H9 (cell line): ENCODE measurements around the gene CACTIN. TPM values are rescaled to one million over a fixed set of nuclear protein-coding genes. Genes with fewer than 3 reads are reported as not detected.

Experiments
- DNase-seq: peaks from one replicate; pipeline ENCODE4 v3.0.0-alpha.2; 2017
- H2AFZ ChIP-seq: one replicate; pipeline ENCODE4 v1.6.1; 2013; ENCODE audit warnings: mild to moderate bottlenecking, low read length, control low read depth, moderate library complexity
- H2AK5ac ChIP-seq: 2 replicates; pipeline ENCODE4 v1.6.1; 2013; ENCODE audit warnings: low read length, control low read depth, mixed read lengths; ENCODE audit not compliant: insufficient read length
- H2BK120ac ChIP-seq: one replicate; pipeline ENCODE4 v1.6.1; 2013; ENCODE audit warnings: low read depth, mild to moderate bottlenecking, low read length, control low read depth, inconsistent platforms; ENCODE audit not compliant: poor library complexity, severe bottlenecking
- H2BK12ac ChIP-seq: 2 replicates; pipeline ENCODE4 v1.6.1; 2013; ENCODE audit warnings: low read length, control low read depth, mixed read lengths, low read depth; ENCODE audit not compliant: insufficient read length
- H2BK15ac ChIP-seq: 2 replicates; pipeline ENCODE4 v1.6.1; 2013; ENCODE audit warnings: low read depth, low read length, control low read depth
- H2BK20ac ChIP-seq: one replicate; pipeline ENCODE4 v1.6.1; 2013; ENCODE audit warnings: low read depth, mild to moderate bottlenecking, low read length, control low read depth, inconsistent platforms; ENCODE audit not compliant: poor library complexity, severe bottlenecking
- H2BK5ac ChIP-seq: 2 replicates; pipeline ENCODE4 v1.6.1; 2013; ENCODE audit warnings: low read length, control low read depth, mixed read lengths; ENCODE audit not compliant: insufficient read length
- H3K14ac ChIP-seq: 2 replicates; pipeline ENCODE4 v1.6.1; 2013; ENCODE audit warnings: low read length, control low read depth; ENCODE audit not compliant: insufficient read depth
- H3K18ac ChIP-seq: 2 replicates; pipeline ENCODE4 v1.6.1; 2013; ENCODE audit warnings: low read depth, mild to moderate bottlenecking, mixed read lengths, low read length, control low read depth; ENCODE audit not compliant: insufficient read length
- H3K23ac ChIP-seq: 2 replicates; pipeline ENCODE4 v1.6.1; 2013; ENCODE audit warnings: low read length, control low read depth, mixed read lengths, low read depth; ENCODE audit not compliant: insufficient read length
- H3K23me2 ChIP-seq: 2 replicates; pipeline ENCODE4 v1.6.1; 2013; ENCODE audit warnings: low read depth, mild to moderate bottlenecking, mixed read lengths, low read length, control low read depth; ENCODE audit not compliant: insufficient read length, poor library complexity, severe bottlenecking
- H3K27ac ChIP-seq: 2 replicates; pipeline ENCODE4 v1.5.1; 2013; ENCODE audit warnings: low read length, control low read depth, mixed read lengths, low read depth; ENCODE audit not compliant: insufficient read length
- H3K27me3 ChIP-seq: 2 replicates; pipeline ENCODE4 v1.6.1; 2013; ENCODE audit warnings: low read length, control low read depth, inconsistent platforms; ENCODE audit not compliant: insufficient read depth
- H3K4ac ChIP-seq: 2 replicates; pipeline ENCODE4 v1.6.1; 2013; ENCODE audit warnings: low read depth, mild to moderate bottlenecking, control low read depth, inconsistent platforms, low read length, moderate library complexity
- H3K4me1 ChIP-seq: 2 replicates; pipeline ENCODE4 v1.6.1; 2013; ENCODE audit warnings: low read length, control low read depth, inconsistent platforms; ENCODE audit not compliant: insufficient read depth
- H3K4me2 ChIP-seq: 2 replicates; pipeline ENCODE4 v1.6.1; 2013; ENCODE audit warnings: low read length, control low read depth, mixed read lengths; ENCODE audit not compliant: insufficient read length, insufficient read depth
- H3K56ac ChIP-seq: 2 replicates; pipeline ENCODE4 v1.6.1; 2013; ENCODE audit warnings: low read depth, mild to moderate bottlenecking, mixed read lengths, low read length, control low read depth; ENCODE audit not compliant: insufficient read length
- H3K79me1 ChIP-seq: 2 replicates; pipeline ENCODE4 v1.6.1; 2013; ENCODE audit warnings: low read depth, mild to moderate bottlenecking, moderate library complexity, low read length, control low read depth, inconsistent platforms; ENCODE audit not compliant: insufficient read depth, poor library complexity, severe bottlenecking
- H3K79me2 ChIP-seq: 2 replicates; pipeline ENCODE4 v1.6.1; 2013; ENCODE audit warnings: low read length, control low read depth, inconsistent platforms; ENCODE audit not compliant: insufficient read depth
- H3K9ac ChIP-seq: 2 replicates; pipeline ENCODE4 v1.6.1; 2013; ENCODE audit warnings: low read length, control low read depth, mixed read lengths; ENCODE audit not compliant: insufficient read length; ENCODE audit errors: extremely low read depth
- H3K9me3 ChIP-seq: one replicate; pipeline ENCODE4 v1.6.1; 2013; ENCODE audit warnings: low read depth, low read length, inconsistent platforms; ENCODE audit not compliant: control insufficient read depth
- H3T11ph ChIP-seq: one replicate; pipeline ENCODE4 v1.6.1; 2013; ENCODE audit warnings: mild to moderate bottlenecking, low read length, control low read depth, inconsistent platforms
- H4K20me1 ChIP-seq: one replicate; pipeline ENCODE4 v1.6.1; 2013; ENCODE audit not compliant: control insufficient read depth, insufficient read length, insufficient read depth
- H4K5ac ChIP-seq: 2 replicates; pipeline ENCODE4 v1.6.1; 2013; ENCODE audit warnings: low read depth, mild to moderate bottlenecking, mixed read lengths, low read length, control low read depth; ENCODE audit not compliant: insufficient read length
- H4K8ac ChIP-seq: replicated peaks from 2 replicates; pipeline ENCODE4 v1.6.1; 2013; ENCODE audit warnings: low read length, control low read depth, mixed read lengths, low read depth; ENCODE audit not compliant: insufficient read length
- H4K91ac ChIP-seq: 2 replicates; pipeline ENCODE4 v1.6.1; 2013; ENCODE audit warnings: low read depth, mild to moderate bottlenecking, moderate library complexity, mixed read lengths, low read length, control low read depth; ENCODE audit not compliant: insufficient read length
- H3K27ac Mint-ChIP-seq, 3 experiments: 2 replicates in 2 of 3; 3 replicates in 1 of 3; pipeline ENCODE4 v1.8.0; 2020 to 2021; ENCODE audit warnings: mixed read lengths in 3 of 3, mild to moderate bottlenecking in 1 of 3, moderate library complexity in 1 of 3
- H3K27me3 Mint-ChIP-seq: 2 replicates; pipeline ENCODE4 v1.8.0; 2021; ENCODE audit warnings: low read depth, mild to moderate bottlenecking, moderate library complexity, mixed read lengths
- H3K36me3 Mint-ChIP-seq, 3 experiments: 2 replicates in 2 of 3; 3 replicates in 1 of 3; pipeline ENCODE4 v1.8.0; 2020 to 2021; ENCODE audit warnings: low read depth in 3 of 3, mixed read lengths in 3 of 3; ENCODE audit not compliant: insufficient read depth in 1 of 3
- H3K4me1 Mint-ChIP-seq, 2 experiments: 2 replicates each; pipeline ENCODE4 v1.8.0; 2020; ENCODE audit warnings: mixed read lengths in 2 of 2
- H3K4me3 Mint-ChIP-seq, 2 experiments: 2 replicates in 1 of 2; 3 replicates in 1 of 2; pipeline ENCODE4 v1.8.0; 2020 to 2021; ENCODE audit warnings: mild to moderate bottlenecking in 2 of 2, mixed read lengths in 2 of 2, moderate library complexity in 1 of 2
- H3K9me3 Mint-ChIP-seq, 2 experiments: 2 replicates in 1 of 2; 3 replicates in 1 of 2; pipeline ENCODE4 v1.8.0; 2020; ENCODE audit warnings: mild to moderate bottlenecking in 2 of 2, mixed read lengths in 2 of 2, moderate library complexity in 1 of 2
- CTCF ChIP-seq: fragments of 200-600 bp; sonication (generic); conservative IDR thresholded peaks from 3 replicates; pipeline ENCODE4 v1.8.0; 2021; ENCODE audit warnings: antibody characterized with exemption, mild to moderate bottlenecking
- WGBS: extraction: QIAGEN DNeasy Blood & Tissue Kit; methylation state at CpG from one replicate; pipeline ENCODE4 v1.1.7; 2013; ENCODE audit warnings: missing lambda C conversion rate, low lambda C conversion rate, mixed read lengths; ENCODE audit not compliant: insufficient read length; ENCODE audit errors: extremely low coverage; 5-methylcytosine and 5-hydroxymethylcytosine counted together
- total RNA-seq: library from RNA; stranded (reverse); gene quantifications from 2 replicates; pipeline ENCODE4 v1.2.1, GENCODE V29; 2021

The CACTIN gene
- total RNA-seq, 1 experiment from 2014 or later, result 37.3 TPM

DNA sequence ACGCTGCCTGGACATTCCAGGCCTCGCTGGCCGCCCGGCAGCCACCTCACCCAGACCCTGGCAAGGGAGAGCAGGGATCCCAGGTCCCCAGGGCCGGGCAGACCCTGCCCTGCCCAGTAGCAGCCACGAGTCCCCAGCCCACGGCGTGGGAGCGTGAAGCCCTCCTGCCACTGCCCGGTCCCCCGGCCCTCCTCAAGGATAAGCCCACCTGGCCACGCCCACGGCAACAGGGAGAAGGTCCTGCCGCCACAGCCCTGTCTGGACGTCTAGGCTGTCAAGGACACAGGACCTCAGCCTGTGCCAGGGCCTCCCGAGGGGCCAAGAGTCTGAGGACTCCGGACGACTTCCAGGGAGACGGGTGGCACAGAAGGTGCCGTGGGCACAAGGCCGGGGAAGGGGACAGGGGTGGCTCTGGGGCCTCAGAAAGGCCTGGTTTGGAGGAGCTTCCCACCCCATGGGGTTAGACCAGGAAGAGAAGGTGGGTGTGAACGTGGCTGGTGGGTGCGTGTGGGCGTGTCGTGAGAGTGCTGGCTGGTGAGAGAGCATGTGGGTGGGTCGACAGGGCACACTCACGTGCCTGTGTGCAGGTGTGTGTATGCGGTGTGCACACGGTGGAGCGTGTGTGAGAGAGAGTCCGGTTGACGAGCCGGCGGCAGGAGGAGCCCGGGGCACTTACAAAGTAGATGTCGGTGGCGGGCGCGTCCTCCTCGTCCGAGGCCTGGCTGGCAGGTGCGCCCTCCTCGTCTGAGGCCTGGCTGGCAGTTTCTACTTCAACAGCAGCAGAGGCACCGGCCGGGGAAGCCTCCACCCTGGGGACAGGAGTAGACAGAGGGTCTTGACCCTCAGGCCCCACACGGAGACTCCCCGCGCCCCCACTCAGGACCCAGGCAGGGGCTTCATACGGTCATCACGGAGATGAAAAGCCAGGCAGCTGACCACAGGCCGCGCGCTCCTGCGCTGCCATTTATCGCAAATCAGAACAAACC, 11.9 kb upstream of the CACTIN start:
- H3K27me3 ChIP-seq, result no peaks in the 10 kb centered on the region
- no peak for TF ChIP-seq CTCF

More for the DNA sequence above, 11.9 kb upstream of the CACTIN start:
- no peaks in the 10 kb centered on the region for H3K79me2 ChIP-seq
- peaks cover 8 to 31% (median 26%) of the 10 kb centered on the region in 3 experiments; a peak in 6 of 7 replicates for H3K36me3 Mint-ChIP-seq
- no peak for DNase-seq
- H3K4me1 ChIP-seq, result no peaks in the 10 kb centered on the region
- H2BK15ac ChIP-seq, result no peak overlapping the region
- H3K9me3 Mint-ChIP-seq, result no peaks in the 10 kb centered on the region
- H2BK20ac ChIP-seq, result no peak overlapping the region
- no peaks in the 10 kb centered on the region for H3K79me1 ChIP-seq
- no peaks in the 10 kb centered on the region for H4K20me1 ChIP-seq
- H3K9me3 ChIP-seq, result no peaks in the 10 kb centered on the region
- H3K4me3 Mint-ChIP-seq, result no peak overlapping the region
- no CpG with 5 or more reads among the region's 55 CpGs for WGBS
- no peak overlapping the region for H4K8ac ChIP-seq
- no peak overlapping the region for H2AFZ ChIP-seq
- no peak overlapping the region for H4K5ac ChIP-seq
- no peak overlapping the region for H3K23ac ChIP-seq
- H3K4me1 Mint-ChIP-seq, result no peaks in the 10 kb centered on the region
- no peak overlapping the region for H3K56ac ChIP-seq
- H3T11ph ChIP-seq, result no peak overlapping the region
- no peak overlapping the region for H3K4me2 ChIP-seq
- H2AK5ac ChIP-seq, result no peak overlapping the region
- no peak overlapping the region; the same call in 1 of the 2 replicates for H3K14ac ChIP-seq
- no peak overlapping the region for H3K18ac ChIP-seq
- no peaks in the 10 kb centered on the region for H3K27me3 Mint-ChIP-seq
- H3K23me2 ChIP-seq, result no peaks in the 10 kb centered on the region
- H2BK12ac ChIP-seq, result no peak overlapping the region
- no peak overlapping the region for H2BK120ac ChIP-seq
- H3K4ac ChIP-seq, result no peak overlapping the region
- H4K91ac ChIP-seq, result no peak overlapping the region
- H3K9ac ChIP-seq, result no peak overlapping the region
- no peak overlapping the region for H2BK5ac ChIP-seq
- no peak overlapping the region for H3K27ac Mint-ChIP-seq
- H3K27ac ChIP-seq, result no peak overlapping the region
